Measurements from ENCODE around the gene LHPP. TPM values are rescaled to one million over a fixed set of nuclear protein-coding genes. Genes with fewer than 3 reads are reported as not detected.
A peak's percentile ranks its signal among the peaks of the same experiment; 100 is the strongest.

Gene LHPP
- total RNA-seq, 1 experiment from 2014 or later, result 6.6 TPM

DNA sequence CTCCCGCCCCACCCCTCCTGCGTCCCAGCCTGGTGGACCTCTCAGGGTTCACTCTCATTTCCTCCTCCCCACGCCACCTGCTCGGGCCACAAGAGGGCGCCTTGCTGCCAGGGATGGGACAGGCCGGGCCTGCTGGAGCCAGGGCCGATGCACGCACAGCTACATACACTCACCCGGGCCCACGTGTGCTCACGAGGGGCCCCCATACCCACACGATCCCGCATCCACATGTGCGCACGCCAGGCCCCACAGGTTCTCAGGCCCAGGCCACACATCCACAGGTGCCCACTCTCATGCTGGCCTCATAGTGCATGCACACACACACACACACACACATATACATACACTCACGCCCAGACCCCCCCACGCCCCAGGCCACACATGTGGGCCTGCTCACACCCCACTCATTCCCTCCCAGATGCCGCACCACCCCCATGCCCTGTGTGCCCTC is 68.6 kb downstream of the LHPP start:
- TF ChIP-seq, protein P1, sequence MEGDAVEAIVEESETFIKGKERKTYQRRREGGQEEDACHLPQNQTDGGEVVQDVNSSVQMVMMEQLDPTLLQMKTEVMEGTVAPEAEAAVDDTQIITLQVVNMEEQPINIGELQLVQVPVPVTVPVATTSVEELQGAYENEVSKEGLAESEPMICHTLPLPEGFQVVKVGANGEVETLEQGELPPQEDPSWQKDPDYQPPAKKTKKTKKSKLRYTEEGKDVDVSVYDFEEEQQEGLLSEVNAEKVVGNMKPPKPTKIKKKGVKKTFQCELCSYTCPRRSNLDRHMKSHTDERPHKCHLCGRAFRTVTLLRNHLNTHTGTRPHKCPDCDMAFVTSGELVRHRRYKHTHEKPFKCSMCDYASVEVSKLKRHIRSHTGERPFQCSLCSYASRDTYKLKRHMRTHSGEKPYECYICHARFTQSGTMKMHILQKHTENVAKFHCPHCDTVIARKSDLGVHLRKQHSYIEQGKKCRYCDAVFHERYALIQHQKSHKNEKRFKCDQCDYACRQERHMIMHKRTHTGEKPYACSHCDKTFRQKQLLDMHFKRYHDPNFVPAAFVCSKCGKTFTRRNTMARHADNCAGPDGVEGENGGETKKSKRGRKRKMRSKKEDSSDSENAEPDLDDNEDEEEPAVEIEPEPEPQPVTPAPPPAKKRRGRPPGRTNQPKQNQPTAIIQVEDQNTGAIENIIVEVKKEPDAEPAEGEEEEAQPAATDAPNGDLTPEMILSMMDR (conservative IDR thresholded peaks at IDR 0.05; ENCODE audit: low read depth, low read length), result peak; percentile 80
- TF ChIP-seq EZH2phosphoT487 (IDR thresholded peaks at IDR 0.05; ENCODE audit: borderline replicate concordance, low read length), result no peak
- H2AFZ ChIP-seq (ENCODE audit: low read length), result peak overlapping the region; percentile 81
- no peaks in the 10 kb centered on the region for H3K9me3 ChIP-seq (ENCODE audit: low read length)
- no peaks in the 10 kb centered on the region for H4K20me1 ChIP-seq (ENCODE audit: low read length)
- H3K27ac ChIP-seq (ENCODE audit: low read length), result no peak overlapping the region
- H3K27me3 ChIP-seq (ENCODE audit: low read length), result no peaks in the 10 kb centered on the region
- no TSS peak for BruUV-seq (replicated peaks)
- ChIA-PET POLR2A (ENCODE audit: unreplicated experiment) (no interaction called here), CTCF (interaction anchor here (1.0 to 2.4 kb wide), 2 partner anchors 211 to 215 kb away, joined by 4 to 16 read pairs; no protein-coding TSS in a partner anchor)
- peak overlapping the region; percentile 22; the same call in 1 of the 2 replicates for H3K9ac ChIP-seq (ENCODE audit: low read length)
- H3K4me2 ChIP-seq (ENCODE audit: low read length), result no peak overlapping the region
- no peaks in the 10 kb centered on the region for H3K9me2 ChIP-seq (replicated peaks; ENCODE audit: low read length)
- no peaks in the 10 kb centered on the region for H3K79me2 ChIP-seq (ENCODE audit: low read length)
- DNase-seq, result peak; percentile 80
- no peaks in the 10 kb centered on the region for H3F3A ChIP-seq (ENCODE audit: low read length, unreplicated experiment)
- peak; percentile 98 for ATAC-seq
- no peaks in the 10 kb centered on the region for H3K36me3 ChIP-seq (ENCODE audit: low read depth, low read length)
- H3K4me1 ChIP-seq (ENCODE audit: insufficient read depth, low read length), result no peaks in the 10 kb centered on the region
- no peak overlapping the region for H3K4me3 ChIP-seq (ENCODE audit: low read length)
- intact Hi-C loops (cut with micrococcal nuclease), result loop anchor here (1.0 kb wide), 1 partner anchor 211 kb away; no protein-coding TSS in a partner anchor

DNA sequence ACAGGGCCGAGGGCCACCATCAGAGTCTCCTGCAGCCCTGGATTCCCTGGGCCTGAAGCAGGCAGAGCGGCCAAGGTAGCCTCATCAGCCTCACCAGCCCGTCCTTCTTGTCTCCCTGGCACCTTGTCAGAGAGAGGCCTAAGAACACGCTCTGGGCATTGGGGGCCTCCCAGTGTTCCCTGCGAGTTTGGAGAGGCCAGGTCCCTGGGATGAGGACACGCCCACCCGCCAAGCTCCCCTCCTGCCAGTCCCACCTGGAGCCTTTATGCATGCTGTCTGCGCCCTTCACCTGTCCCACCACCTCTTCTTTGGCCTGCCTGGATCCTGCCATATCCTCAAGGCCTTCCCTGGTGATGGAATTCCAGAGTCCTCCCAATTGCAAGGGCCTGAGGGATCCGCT is 69.2 kb downstream of the LHPP start:
- H3K27ac ChIP-seq (ENCODE audit: low read length), result no peak overlapping the region
- no peaks in the 10 kb centered on the region for H3K4me1 ChIP-seq (ENCODE audit: insufficient read depth, low read length)
- H3K4me3 ChIP-seq (ENCODE audit: low read length), result no peak overlapping the region
- intact Hi-C loops (cut with micrococcal nuclease), result loop anchor here (1.0 kb wide), 1 partner anchor 210 kb away; no protein-coding TSS in a partner anchor
- H3K4me2 ChIP-seq (ENCODE audit: low read length), result no peak overlapping the region
- no peaks in the 10 kb centered on the region for H3K9me3 ChIP-seq (ENCODE audit: low read length)
- TF ChIP-seq, protein P1 (conservative IDR thresholded peaks at IDR 0.05; ENCODE audit: low read depth, low read length), result no peak
- TF ChIP-seq EZH2phosphoT487 (IDR thresholded peaks at IDR 0.05; ENCODE audit: borderline replicate concordance, low read length) (no peak), EZH2 (IDR thresholded peaks at IDR 0.05; ENCODE audit: low read length, unreplicated experiment) (no peak)
- H3K36me3 ChIP-seq (ENCODE audit: low read depth, low read length), result no peaks in the 10 kb centered on the region
- no peaks in the 10 kb centered on the region for H3K27me3 ChIP-seq (ENCODE audit: low read length)
- no peaks in the 10 kb centered on the region for H3F3A ChIP-seq (ENCODE audit: low read length, unreplicated experiment)
- CTCF ChIA-PET, result interaction anchor here (1.0 to 2.4 kb wide), 2 partner anchors 210 to 215 kb away, joined by 4 to 16 read pairs; no protein-coding TSS in a partner anchor
- H3K9ac ChIP-seq (ENCODE audit: low read length), result no peak overlapping the region
- POLR2A ChIA-PET (ENCODE audit: unreplicated experiment), result no interaction called here
- no peaks in the 10 kb centered on the region for H3K79me2 ChIP-seq (ENCODE audit: low read length)
- H4K20me1 ChIP-seq (ENCODE audit: low read length), result no peaks in the 10 kb centered on the region
- ATAC-seq (no peak), DNase-seq (no peak)
- H2AFZ ChIP-seq (ENCODE audit: low read length), result no peak overlapping the region
- no peaks in the 10 kb centered on the region for H3K9me2 ChIP-seq (replicated peaks; ENCODE audit: low read length)
- no TSS peak for BruUV-seq (replicated peaks)

DNA sequence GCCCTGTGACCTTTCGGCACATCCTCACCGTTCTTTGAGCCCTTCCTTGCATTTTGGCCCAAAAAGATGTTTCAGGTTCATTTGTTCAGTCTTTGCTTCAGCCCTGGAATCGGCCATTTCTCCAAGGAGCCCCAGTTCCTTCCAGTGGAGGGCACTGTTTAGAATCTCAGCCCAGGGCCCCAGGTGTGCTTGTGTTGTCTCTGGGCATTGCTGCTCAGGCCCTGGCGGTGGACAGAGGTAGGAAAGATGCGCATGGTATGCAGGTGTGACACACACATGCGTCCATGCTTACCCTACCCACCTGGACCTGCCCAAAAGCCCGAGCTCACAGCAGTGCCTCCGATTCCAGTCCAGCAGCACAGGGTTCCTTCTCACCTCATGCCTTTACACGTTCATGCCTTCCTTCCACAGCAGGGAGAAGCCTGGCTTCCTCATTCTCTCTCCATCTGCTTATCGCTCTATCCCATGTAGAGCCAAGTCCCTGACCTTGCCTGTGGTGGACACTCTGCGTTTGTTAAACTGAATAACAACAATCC is 70.6 kb downstream of the LHPP start:
- intact Hi-C loops (cut with micrococcal nuclease), result no loop called here
- no peaks in the 10 kb centered on the region for H3K9me2 ChIP-seq (replicated peaks; ENCODE audit: low read length)
- TF ChIP-seq EZH2 (IDR thresholded peaks at IDR 0.05; ENCODE audit: low read length, unreplicated experiment) (no peak), EZH2phosphoT487 (IDR thresholded peaks at IDR 0.05; ENCODE audit: borderline replicate concordance, low read length) (no peak)
- TF ChIP-seq, protein P1 (conservative IDR thresholded peaks at IDR 0.05; ENCODE audit: low read depth, low read length), result peak; percentile 67
- H3K4me1 ChIP-seq (ENCODE audit: insufficient read depth, low read length), result no peaks in the 10 kb centered on the region
- no peaks in the 10 kb centered on the region for H3K27me3 ChIP-seq (ENCODE audit: low read length)
- H3K79me2 ChIP-seq (ENCODE audit: low read length), result no peaks in the 10 kb centered on the region
- no peak overlapping the region for H3K27ac ChIP-seq (ENCODE audit: low read length)
- H4K20me1 ChIP-seq (ENCODE audit: low read length), result no peaks in the 10 kb centered on the region
- POLR2A ChIA-PET (ENCODE audit: unreplicated experiment), result no interaction called here
- no peak overlapping the region for H3K9ac ChIP-seq (ENCODE audit: low read length)
- peak; percentile 41 for ATAC-seq
- no peak overlapping the region for H3K4me3 ChIP-seq (ENCODE audit: low read length)
- no peaks in the 10 kb centered on the region for H3K36me3 ChIP-seq (ENCODE audit: low read depth, low read length)
- H3K4me2 ChIP-seq (ENCODE audit: low read length), result no peak overlapping the region
- no peaks in the 10 kb centered on the region for H3F3A ChIP-seq (ENCODE audit: low read length, unreplicated experiment)
- DNase-seq, result peak; percentile 64
- no peaks in the 10 kb centered on the region for H3K9me3 ChIP-seq (ENCODE audit: low read length)
- no peak overlapping the region for H2AFZ ChIP-seq (ENCODE audit: low read length)
- no TSS peak for BruUV-seq (replicated peaks)
- CTCF ChIA-PET, result no interaction called here
